Fibroblast of the aortic adventitia (primary cell): ENCODE results near the gene CACNA1H. TPM values are rescaled to one million over a fixed set of nuclear protein-coding genes. Genes with fewer than 3 reads are reported as not detected.

Source experiments
- DNase-seq: peaks from one replicate; pipeline ENCODE4 v3.0.0-alpha.2; 2010; ENCODE audit warnings: low read depth
- H3K4me3 ChIP-seq: 2 replicates; pipeline ENCODE4 v1.5.1; 2011; ENCODE audit warnings: low read depth, mild to moderate bottlenecking, control low read depth, low read length, moderate library complexity
- CTCF ChIP-seq: IDR thresholded peaks from 2 replicates; pipeline ENCODE4 v1.5.1; 2011; ENCODE audit warnings: mild to moderate bottlenecking, low read length, control low read depth, inconsistent platforms; ENCODE audit not compliant: insufficient read depth
- total RNA-seq: library from RNA; depleted of rRNA; stranded (reverse); fragments of >200 nt; gene quantifications from 2 replicates; pipeline ENCODE4 v1.2.3, GENCODE V29; 2012; ENCODE audit warnings: low replicate concordance

Gene CACNA1H
- total RNA-seq, 1 donor = not detected

GRCh38 chr16:1256874-1257322 lies 104.0 kb downstream of the CACNA1H start:
- DNase-seq = no peak
- H3K4me3 ChIP-seq = no peak overlapping the region
- no peak for TF ChIP-seq CTCF

GRCh38 chr16:1257561-1258224 lies 104.8 kb downstream of the CACNA1H start:
- no peak for DNase-seq
- no peak overlapping the region for H3K4me3 ChIP-seq
- no peak for TF ChIP-seq CTCF

GRCh38 chr16:1258225-1258600 lies 105.3 kb downstream of the CACNA1H start:
- TF ChIP-seq CTCF = no peak
- H3K4me3 ChIP-seq = no peak overlapping the region
- no peak for DNase-seq

GRCh38 chr16:1258906-1259759 lies 106.2 kb downstream of the CACNA1H start:
- no peak for TF ChIP-seq CTCF
- no peak for DNase-seq
- H3K4me3 ChIP-seq = no peak overlapping the region

- no peak for DNase-seq
- no peak overlapping the region for H3K4me3 ChIP-seq
- TF ChIP-seq CTCF = no peak
These were observed 106.8 kb downstream of the CACNA1H start for GRCh38 chr16:1259760-1260068.

GRCh38 chr16:1260101-1260680 lies 107.3 kb downstream of the CACNA1H start:
- no peak overlapping the region for H3K4me3 ChIP-seq
- no peak for DNase-seq
- no peak for TF ChIP-seq CTCF
